ENCODE results near the gene CBR1. TPM values are rescaled to one million over a fixed set of nuclear protein-coding genes. Genes with fewer than 3 reads are reported as not detected.

CBR1 gene
- total and polyA plus RNA-seq, 5 donors from 2014 or later = 9.8 to 72.0 (median 60.5) TPM

Other genes starting within 250 kb of the CBR1 start
- 15.0 TPM for gene SETD4, start 9.5 kb upstream of the CBR1 start, total RNA-seq
- 10 to 100 TPM in 2 of 4 donors, 1 to 10 TPM in 2; 9.2 to 14.6 (median 9.9) TPM for gene SETD4, start 9.5 kb upstream of the CBR1 start, polyA plus RNA-seq
- 1.8 TPM for gene CBR3, start 65.1 kb downstream of the CBR1 start, total RNA-seq
- 10 to 100 TPM in 3 of 4 donors, 1 to 10 TPM in 1; 4.7 to 13.2 (median 10.8) TPM for gene CBR3, start 65.1 kb downstream of the CBR1 start, polyA plus RNA-seq
- 34.6 TPM for gene DOP1B, start 86.8 kb downstream of the CBR1 start, total RNA-seq
- gene DOP1B, start 86.8 kb downstream of the CBR1 start, polyA plus RNA-seq = 1 to 10 TPM; 3.5 to 9.1 (median 6.3) TPM